GM21423 (cell line): ENCODE results near the gene CAV2.

Experiments used
- ATAC-seq: cut with Tn5 transposase; IDR thresholded peaks from one replicate; pipeline ENCODE4 v1.9.1; 2021; ENCODE audit warnings: mild to moderate bottlenecking, moderate library complexity; ENCODE audit not compliant: unreplicated experiment

Gene CAV2

GRCh38 chr7:116522247-116522646, 22.7 kb downstream of the CAV2 start:
- no peak for ATAC-seq

- ATAC-seq = no peak
Measured at GRCh38 chr7:116524221-116524608, 24.7 kb downstream of the CAV2 start.

GRCh38 chr7:116524609-116525297, 25.2 kb downstream of the CAV2 start, which contains the start of gene CAV1:
Gene CAV1 (plus strand): TSS chr7:116525036. CDS start chr7:116525063, 27 bp downstream.
- no peak for ATAC-seq

- ATAC-seq = peak; percentile 37
Measured at GRCh38 chr7:116525298-116525912, 25.9 kb downstream of the CAV2 start.

- peak; percentile 95 for ATAC-seq
Measured at GRCh38 chr7:116525913-116526861, 26.6 kb downstream of the CAV2 start.

GRCh38 chr7:116526897-116527296, 27.4 kb downstream of the CAV2 start:
- ATAC-seq = no peak

- no peak for ATAC-seq
Measured at GRCh38 chr7:116527521-116527920, 28.0 kb downstream of the CAV2 start.

GRCh38 chr7:116528008-116528789, 28.7 kb downstream of the CAV2 start:
- ATAC-seq = no peak

- no peak for ATAC-seq
Measured at GRCh38 chr7:116529250-116529649, 29.7 kb downstream of the CAV2 start.

- no peak for ATAC-seq
Measured at GRCh38 chr7:116530107-116530820, 30.7 kb downstream of the CAV2 start.

- ATAC-seq = no peak
Measured at GRCh38 chr7:116532102-116532688, 32.7 kb downstream of the CAV2 start.

GRCh38 chr7:116534790-116535189, 35.3 kb downstream of the CAV2 start:
- ATAC-seq = no peak

GRCh38 chr7:116535416-116535815, 35.9 kb downstream of the CAV2 start:
- no peak for ATAC-seq

GRCh38 chr7:116538138-116538537, 38.6 kb downstream of the CAV2 start:
- ATAC-seq = no peak

- ATAC-seq = no peak
Measured at GRCh38 chr7:116539879-116540278, 40.3 kb downstream of the CAV2 start.

GRCh38 chr7:116540743-116541142, 41.2 kb downstream of the CAV2 start:
- no peak for ATAC-seq

GRCh38 chr7:116541951-116542350, 42.4 kb downstream of the CAV2 start:
- ATAC-seq = no peak

- no peak for ATAC-seq
Measured at GRCh38 chr7:116542618-116543017, 43.1 kb downstream of the CAV2 start.

GRCh38 chr7:116543664-116544063, 44.1 kb downstream of the CAV2 start:
- ATAC-seq = no peak

- ATAC-seq = no peak
Measured at GRCh38 chr7:116544487-116544886, 44.9 kb downstream of the CAV2 start.
